ENCODE results near the gene RAB3GAP1. TPM values are rescaled to one million over a fixed set of nuclear protein-coding genes. Genes with fewer than 3 reads are reported as not detected.

The RAB3GAP1 gene
- total RNA-seq, 1 donor: 100 TPM

GRCh38 chr2:135055182-135055786, 3.2 kb downstream of the RAB3GAP1 start:
- TF ChIP-seq, protein P1, sequence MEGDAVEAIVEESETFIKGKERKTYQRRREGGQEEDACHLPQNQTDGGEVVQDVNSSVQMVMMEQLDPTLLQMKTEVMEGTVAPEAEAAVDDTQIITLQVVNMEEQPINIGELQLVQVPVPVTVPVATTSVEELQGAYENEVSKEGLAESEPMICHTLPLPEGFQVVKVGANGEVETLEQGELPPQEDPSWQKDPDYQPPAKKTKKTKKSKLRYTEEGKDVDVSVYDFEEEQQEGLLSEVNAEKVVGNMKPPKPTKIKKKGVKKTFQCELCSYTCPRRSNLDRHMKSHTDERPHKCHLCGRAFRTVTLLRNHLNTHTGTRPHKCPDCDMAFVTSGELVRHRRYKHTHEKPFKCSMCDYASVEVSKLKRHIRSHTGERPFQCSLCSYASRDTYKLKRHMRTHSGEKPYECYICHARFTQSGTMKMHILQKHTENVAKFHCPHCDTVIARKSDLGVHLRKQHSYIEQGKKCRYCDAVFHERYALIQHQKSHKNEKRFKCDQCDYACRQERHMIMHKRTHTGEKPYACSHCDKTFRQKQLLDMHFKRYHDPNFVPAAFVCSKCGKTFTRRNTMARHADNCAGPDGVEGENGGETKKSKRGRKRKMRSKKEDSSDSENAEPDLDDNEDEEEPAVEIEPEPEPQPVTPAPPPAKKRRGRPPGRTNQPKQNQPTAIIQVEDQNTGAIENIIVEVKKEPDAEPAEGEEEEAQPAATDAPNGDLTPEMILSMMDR (IDR thresholded peaks at IDR 0.05; ENCODE audit: insufficient read depth, low read depth, low read length): no peak
- peak; percentile 48 for DNase-seq (ENCODE audit: low read depth)
- H3K4me3 ChIP-seq (ENCODE audit: low read depth, low read length): no peak overlapping the region

DNA sequence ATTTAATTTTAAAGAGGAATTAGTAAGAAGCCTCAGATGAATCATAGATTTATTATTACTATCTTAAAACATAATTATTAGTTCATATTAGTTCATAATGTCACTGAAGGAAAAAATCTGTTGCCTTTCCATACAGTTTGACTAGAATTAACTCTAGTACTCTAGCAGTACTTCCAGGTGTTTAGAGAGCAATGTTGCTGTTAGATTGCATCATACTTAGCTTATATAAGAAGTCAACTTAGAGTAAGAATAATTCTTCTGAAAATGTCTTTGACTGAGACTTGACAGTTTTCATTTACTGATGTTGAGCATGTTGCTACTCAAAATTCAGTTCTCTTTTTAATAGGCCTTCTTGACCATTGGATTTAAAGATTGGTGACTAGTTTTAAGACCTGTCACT, 4.7 kb downstream of the RAB3GAP1 start:
- TF ChIP-seq, protein P1 (IDR thresholded peaks at IDR 0.05; ENCODE audit: insufficient read depth, low read depth, low read length): no peak
- peak; percentile 54 for DNase-seq (ENCODE audit: low read depth)
- no peak overlapping the region for H3K4me3 ChIP-seq (ENCODE audit: low read depth, low read length)

DNA sequence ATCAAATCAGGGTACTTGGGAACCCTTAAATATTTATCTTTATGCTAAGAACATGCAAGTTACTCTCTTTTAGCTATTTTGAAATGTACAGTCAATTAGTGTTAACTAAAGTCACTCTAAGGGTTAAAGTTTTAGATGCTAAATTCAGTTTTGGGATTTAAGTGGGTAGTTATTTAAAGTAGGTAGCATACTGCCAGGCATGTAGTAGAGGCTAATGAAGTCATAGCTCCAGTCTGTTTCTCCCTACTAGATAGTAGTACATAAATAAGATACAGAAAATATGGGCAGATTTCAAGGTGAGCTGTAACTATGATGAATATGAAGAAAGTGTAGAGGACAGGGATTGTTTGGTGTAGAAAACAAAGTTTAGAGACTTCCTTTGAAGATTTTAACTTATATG, 7.5 kb downstream of the RAB3GAP1 start:
- DNase-seq (ENCODE audit: low read depth): no peak

DNA sequence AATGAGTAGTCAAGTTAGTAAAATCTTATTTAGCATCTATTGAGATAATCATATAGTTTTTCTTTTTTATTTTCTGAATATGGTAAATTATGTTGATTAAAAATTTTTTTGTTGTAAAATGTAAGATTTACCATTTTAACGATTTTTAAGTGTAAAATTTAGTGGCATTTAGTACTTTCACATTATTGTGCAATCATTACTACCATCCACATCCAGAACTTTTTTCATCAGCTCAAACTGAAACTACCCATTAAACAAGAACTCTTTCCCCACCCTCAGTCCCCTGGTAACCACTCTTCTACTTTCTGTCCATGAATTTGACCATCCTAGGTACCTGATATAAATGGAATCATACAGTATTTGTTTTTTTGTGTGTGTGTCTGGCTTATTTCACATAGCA, 11.1 kb downstream of the RAB3GAP1 start:
- no peak overlapping the region for H3K4me3 ChIP-seq (ENCODE audit: low read depth, low read length)
- DNase-seq (ENCODE audit: low read depth): peak; percentile 66
- TF ChIP-seq, protein P1 (IDR thresholded peaks at IDR 0.05; ENCODE audit: insufficient read depth, low read depth, low read length): no peak

More for the DNA sequence above, 7.5 kb downstream of the RAB3GAP1 start:
- H3K4me3 ChIP-seq (ENCODE audit: low read depth, low read length): no peak overlapping the region
- TF ChIP-seq, protein P1 (IDR thresholded peaks at IDR 0.05; ENCODE audit: insufficient read depth, low read depth, low read length): no peak

DNA sequence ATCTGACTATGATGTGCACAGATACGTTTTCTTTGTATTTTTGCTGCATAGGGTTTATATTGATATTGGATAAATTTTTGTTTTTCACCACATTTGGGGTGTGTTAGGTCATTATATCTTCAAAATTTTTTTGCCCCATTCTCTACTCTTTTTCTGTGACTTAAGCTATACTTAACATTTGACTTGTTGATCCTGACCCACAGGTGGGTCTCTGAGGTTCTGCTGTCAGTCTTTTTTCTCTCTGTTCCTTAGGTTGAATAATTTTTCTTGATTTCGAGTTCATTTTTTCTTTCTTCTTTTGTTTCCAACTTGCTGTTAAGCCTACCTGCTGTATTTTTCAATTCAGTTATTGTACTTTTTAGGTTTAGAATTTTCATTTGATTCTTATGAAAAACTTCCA, 12.1 kb downstream of the RAB3GAP1 start:
- TF ChIP-seq, protein P1 (IDR thresholded peaks at IDR 0.05; ENCODE audit: insufficient read depth, low read depth, low read length): no peak
- no peak for DNase-seq (ENCODE audit: low read depth)
- H3K4me3 ChIP-seq (ENCODE audit: low read depth, low read length): no peak overlapping the region

DNA sequence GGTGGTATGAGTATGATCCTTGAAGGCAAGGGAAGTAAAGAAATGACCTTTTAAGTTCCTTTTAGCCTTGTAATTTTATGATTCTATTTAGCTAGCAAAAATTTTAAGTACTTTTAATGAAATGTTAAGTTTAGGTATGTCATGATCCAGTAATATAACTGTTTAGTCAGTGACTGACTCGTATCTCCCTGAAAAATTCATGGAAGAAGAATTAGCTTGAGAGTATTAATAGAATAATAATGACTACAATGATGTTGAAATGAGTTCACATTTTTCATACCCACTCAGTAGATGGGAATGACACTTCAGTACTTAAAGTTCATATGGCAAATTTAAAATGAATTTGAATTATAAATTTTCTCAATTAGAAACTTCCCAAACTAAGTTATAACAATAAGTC, 14.6 kb downstream of the RAB3GAP1 start:
- DNase-seq (ENCODE audit: low read depth): no peak

More for the DNA sequence above, 14.6 kb downstream of the RAB3GAP1 start:
- H3K4me3 ChIP-seq (ENCODE audit: low read depth, low read length): no peak overlapping the region
- TF ChIP-seq, protein P1 (IDR thresholded peaks at IDR 0.05; ENCODE audit: insufficient read depth, low read depth, low read length): no peak
